IMR-90 (cell line): ENCODE measurements around the gene RRAGC. TPM values are rescaled to one million over a fixed set of nuclear protein-coding genes. Genes with fewer than 3 reads are reported as not detected.
A peak's percentile ranks its signal among the peaks of the same experiment; 100 is the strongest.

Experiments
- ATAC-seq: fragments of 200-7000 bp; cut with Tn5 transposase; 2 replicates; pipeline ENCODE4 v1.9.1; 2020; ENCODE audit warnings: low read depth, mild to moderate bottlenecking, moderate library complexity
- BruUV-seq: library from RNA; stranded (reverse); fragments of 400-500 nt; replicated peaks from 2 replicates; lab custom pipeline; 2021; lab: Mats Ljungman, UMichigan
- CTCF ChIA-PET: fragments of 300-600 bp; formaldehyde crosslinking; extraction: SDS; loops from one replicate; lab custom pipeline; 2021; ENCODE audit warnings: antibody characterized with exemption; lab: Yijun Ruan, JAX
- POLR2A ChIA-PET: fragments of 300-600 bp; sonication (Branson Sonifier 250); formaldehyde crosslinking; loops from one replicate; lab custom pipeline; 2022; ENCODE audit warnings: antibody characterized with exemption; ENCODE audit not compliant: unreplicated experiment; lab: Charles Lee
- DNase-seq: peaks from one replicate; pipeline ENCODE4 v3.0.0; 2013
- H2AFZ ChIP-seq: replicated peaks from 2 replicates; pipeline ENCODE3; 2013; ENCODE audit warnings: low read length, mild to moderate bottlenecking; ENCODE audit not compliant: poor library complexity
- H2AK5ac ChIP-seq: 2 replicates; pipeline ENCODE4 v1.6.1; 2013; ENCODE audit warnings: low read depth, low read length, inconsistent platforms
- H2AK9ac ChIP-seq: replicated peaks from 2 replicates; pipeline ENCODE3; 2013; ENCODE audit warnings: mild to moderate bottlenecking, low read depth, low read length, moderate library complexity; ENCODE audit not compliant: poor library complexity
- H2BK120ac ChIP-seq: 2 replicates; pipeline ENCODE4 v1.6.1; 2013; ENCODE audit warnings: low read depth, low read length, inconsistent platforms
- H2BK15ac ChIP-seq: 3 replicates; pipeline ENCODE4 v1.6.1; 2013; ENCODE audit warnings: low read depth, low read length, inconsistent platforms
- H2BK20ac ChIP-seq: 2 replicates; pipeline ENCODE4 v1.6.1; 2013; ENCODE audit warnings: low read depth, mild to moderate bottlenecking, inconsistent platforms, low read length, moderate library complexity
- H2BK5ac ChIP-seq: 2 replicates; pipeline ENCODE4 v1.6.1; 2013; ENCODE audit warnings: mild to moderate bottlenecking, low read depth, low read length, inconsistent platforms; ENCODE audit not compliant: poor library complexity, severe bottlenecking
- H3K14ac ChIP-seq: replicated peaks from 2 replicates; pipeline ENCODE4 v1.6.1; 2013; ENCODE audit warnings: low read depth, low read length, inconsistent platforms
- H3K18ac ChIP-seq: 2 replicates; pipeline ENCODE4 v1.6.1; 2013; ENCODE audit warnings: low read depth, low read length, control low read depth
- H3K23ac ChIP-seq: 2 replicates; pipeline ENCODE4 v1.6.1; 2013; ENCODE audit warnings: low read depth, low read length, inconsistent platforms
- H3K27ac ChIP-seq: 2 replicates; pipeline ENCODE4 v1.5.1; 2013; ENCODE audit warnings: mild to moderate bottlenecking, control low read depth, low read length; ENCODE audit not compliant: insufficient read depth
- H3K27me3 ChIP-seq: 2 replicates; pipeline ENCODE4 v1.6.1; 2013; ENCODE audit warnings: low read length; ENCODE audit not compliant: control insufficient read depth, insufficient read depth
- H3K36me3 ChIP-seq: 2 replicates; pipeline ENCODE4 v1.6.1; 2013; ENCODE audit warnings: low read length, mixed read lengths; ENCODE audit not compliant: control insufficient read depth, insufficient read depth
- H3K4ac ChIP-seq: 2 replicates; pipeline ENCODE4 v1.6.1; 2013; ENCODE audit warnings: low read depth, low read length, inconsistent platforms
- H3K4me1 ChIP-seq: 2 replicates; pipeline ENCODE4 v1.6.1; 2013; ENCODE audit warnings: low read length, mixed read lengths; ENCODE audit not compliant: control insufficient read depth, insufficient read depth
- H3K4me2 ChIP-seq: 2 replicates; pipeline ENCODE4 v1.6.1; 2013; ENCODE audit warnings: low read depth, mild to moderate bottlenecking, control low read depth, low read length, moderate library complexity
- H3K4me3 ChIP-seq: 2 replicates; pipeline ENCODE4 v1.5.1; 2013; ENCODE audit warnings: low read depth, mild to moderate bottlenecking, control low read depth, low read length, moderate library complexity; ENCODE audit not compliant: insufficient read depth
- H3K56ac ChIP-seq: 2 replicates; pipeline ENCODE4 v1.6.1; 2013; ENCODE audit warnings: low read length, inconsistent platforms; ENCODE audit not compliant: insufficient read depth; ENCODE audit errors: extremely low read depth
- H3K79me1 ChIP-seq, 2 experiments: 2 replicates each; pipeline ENCODE4 v1.6.1; 2013; ENCODE audit warnings: low read length in 2 of 2, inconsistent platforms in 1 of 2, low read depth in 1 of 2
- H3K9ac ChIP-seq: 2 replicates; pipeline ENCODE4 v1.6.1; 2013; ENCODE audit warnings: low read depth, low read length, control low read depth
- H3K9me1 ChIP-seq: 2 replicates; pipeline ENCODE4 v1.6.1; 2013; ENCODE audit warnings: low read length, inconsistent platforms; ENCODE audit not compliant: insufficient read depth
- H3K9me3 ChIP-seq: 2 replicates; pipeline ENCODE4 v1.6.1; 2013; ENCODE audit warnings: low read length; ENCODE audit not compliant: control insufficient read depth, insufficient read depth
- H4K20me1 ChIP-seq: 2 replicates; pipeline ENCODE4 v1.6.1; 2013; ENCODE audit warnings: low read length, inconsistent platforms; ENCODE audit not compliant: insufficient read depth
- H4K5ac ChIP-seq: 2 replicates; pipeline ENCODE4 v1.6.1; 2013; ENCODE audit warnings: mild to moderate bottlenecking, low read depth, low read length, control low read depth
- H4K8ac ChIP-seq, 2 experiments: 2 replicates each; pipeline ENCODE4 v1.6.1; 2013; ENCODE audit warnings: low read depth in 2 of 2, low read length in 2 of 2, control low read depth in 1 of 2, inconsistent platforms in 1 of 2
- H4K91ac ChIP-seq: 2 replicates; pipeline ENCODE4 v1.6.1; 2013; ENCODE audit warnings: low read depth, low read length, inconsistent platforms; ENCODE audit not compliant: insufficient read depth
- BHLHE40 ChIP-seq: fragments of 150-350 bp; IDR thresholded peaks from 2 replicates; pipeline ENCODE4 v1.6.1; 2016; ENCODE audit warnings: mild to moderate bottlenecking, low read depth, low read length
- CEBPB ChIP-seq: IDR thresholded peaks from 2 replicates; pipeline ENCODE4 v1.6.1; 2012; ENCODE audit warnings: low read depth, low read length, improper control_type of control experiment
- CHD1 ChIP-seq: IDR thresholded peaks from 2 replicates; pipeline ENCODE4 v1.6.1; 2012; ENCODE audit warnings: low read depth, low read length, improper control_type of control experiment
- NFE2L2 ChIP-seq: fragments of 150-350 bp; IDR thresholded peaks from 2 replicates; pipeline ENCODE4 v1.6.1; 2016; ENCODE audit warnings: low read depth, mild to moderate bottlenecking, low read length
- POLR2A ChIP-seq: IDR thresholded peaks from 2 replicates; pipeline ENCODE4 v1.6.1; 2012; ENCODE audit warnings: mild to moderate bottlenecking, low read depth, low read length
- RAD21 ChIP-seq: IDR thresholded peaks from 2 replicates; pipeline ENCODE4 v1.6.1; 2012; ENCODE audit warnings: low read length, improper control_type of control experiment
- SMC3 ChIP-seq: fragments of 150-350 bp; IDR thresholded peaks from 2 replicates; pipeline ENCODE4 v1.6.1; 2016; ENCODE audit warnings: low read depth, mild to moderate bottlenecking, antibody characterized with exemption, low read length, moderate library complexity
- WGBS, 2 experiments: methylation state at CpG; one replicate each; pipeline versions ENCODE4 v1.1.5 to v1.1.7; 2013; ENCODE audit warnings: missing lambda C conversion rate in 2 of 2; ENCODE audit not compliant: insufficient read length in 1 of 2; ENCODE audit errors: extremely low coverage in 2 of 2; 5-methylcytosine and 5-hydroxymethylcytosine counted together
- dilution Hi-C: fragments of 300-500 bp; cut with HindIII; formaldehyde crosslinking; loops from one replicate; pipeline ENCODE4 v1.14.3; 2018; ENCODE audit warnings: low sequenced_read_pairs; ENCODE audit not compliant: unreplicated experiment
- in situ Hi-C: fragments of 300-500 bp; cut with MboI; formaldehyde crosslinking; loops from 3 replicates; pipeline ENCODE4 v1.14.3; 2019; ENCODE audit warnings: low sequenced_read_pairs, inconsistent platforms, mixed read lengths
- intact Hi-C: fragments of 100-400 bp; cut with micrococcal nuclease; formaldehyde crosslinking; loops from 2 replicates; pipeline ENCODE4 v1.10.0; 2022
- polyA plus RNA-seq, 3 experiments: library from polyadenylated mRNA; depleted of rRNA; stranded (reverse); fragments of >200 nt; gene quantifications; 2 replicates each; pipeline ENCODE4 v1.2.3, GENCODE V29; 2012; ENCODE audit warnings: low replicate concordance in 1 of 3
- total RNA-seq: library from RNA; depleted of rRNA; stranded (reverse); fragments of >200 nt; gene quantifications from 2 replicates; pipeline ENCODE4 v1.2.3, GENCODE V29; 2012
- TF ChIP-seq, protein P1 (sequence below): conservative IDR thresholded peaks from 2 replicates; pipeline ENCODE4 v1.5.1; 2012; ENCODE audit warnings: mild to moderate bottlenecking, low read depth, low read length, improper control_type of control experiment
- TF ChIP-seq, protein P2 (sequence below): fragments of 150-350 bp; IDR thresholded peaks from 2 replicates; pipeline ENCODE4 v1.6.1; 2017; ENCODE audit warnings: mild to moderate bottlenecking, antibody characterized with exemption, low read length, low read depth

The RRAGC gene
- total and polyA plus RNA-seq, 2 of the 4 experiments (the other 2 are of a cell fraction), result 7.2 to 12.2 TPM

DNA sequence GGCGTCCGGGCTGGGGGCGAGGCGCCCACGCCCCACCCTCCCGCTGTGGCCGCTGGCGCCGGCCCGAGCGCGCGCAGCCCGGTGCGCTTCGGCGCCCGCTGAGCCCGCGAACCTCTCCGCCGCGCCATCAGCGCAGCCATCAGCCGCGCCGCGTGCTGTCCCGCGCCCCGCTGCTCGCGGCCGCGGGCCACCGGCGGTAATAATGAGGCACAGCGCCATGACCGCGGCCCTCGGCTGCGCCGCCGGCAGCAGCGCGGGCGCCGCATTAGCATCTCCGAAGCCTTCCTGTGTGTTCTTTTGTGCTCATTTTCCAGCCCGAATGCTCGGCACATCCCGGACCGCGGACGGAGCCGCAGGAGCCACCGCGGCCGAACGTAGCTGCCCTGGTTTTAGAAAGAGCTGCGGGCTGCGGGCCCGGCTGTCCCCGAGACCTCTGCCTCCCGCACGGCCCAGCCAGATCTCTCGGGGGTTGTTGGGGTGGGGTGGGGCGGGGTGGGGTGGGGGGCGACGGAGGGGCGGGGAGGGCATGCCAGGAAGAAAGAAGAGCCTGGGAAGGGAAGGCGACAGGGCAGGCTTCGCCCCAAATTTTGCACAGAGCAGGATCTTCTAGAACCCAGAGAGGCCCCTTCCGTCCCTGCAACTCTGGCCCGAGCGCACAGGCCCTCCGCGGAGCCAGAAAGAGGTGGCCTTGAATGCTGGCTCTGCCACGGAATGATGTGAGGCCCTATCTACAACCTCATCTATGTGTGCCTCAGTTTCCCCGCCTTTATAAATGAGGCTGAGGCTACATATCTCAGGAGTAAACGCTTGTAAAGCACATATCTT, 55.3 kb downstream of the RRAGC start:
- CTCF ChIA-PET, result no interaction called here
- in situ Hi-C loops, result loop anchor here (25.0 kb wide), 1 partner anchor 1192 kb away; no protein-coding TSS in a partner anchor
- peaks cover 25% of the 10 kb centered on the region for H3K27me3 ChIP-seq

More for the DNA sequence above, 55.3 kb downstream of the RRAGC start:
- H3K56ac ChIP-seq, result no peak overlapping the region
- no peak overlapping the region for H3K27ac ChIP-seq
- intact Hi-C loops (no loop called here), dilution Hi-C loops (no loop called here)
- no peak overlapping the region for H4K91ac ChIP-seq
- H3K9me3 ChIP-seq, result no peaks in the 10 kb centered on the region
- DNase-seq (no peak), ATAC-seq (peak; percentile 63)
- H4K20me1 ChIP-seq, result no peaks in the 10 kb centered on the region
- H4K8ac ChIP-seq, result no peak overlapping the region
- H3K36me3 ChIP-seq, result no peaks in the 10 kb centered on the region
- peak overlapping the region; percentile 36 for H3K4me3 ChIP-seq
- H3K18ac ChIP-seq, result no peak overlapping the region
- peak overlapping the region; percentile 78 for H2AFZ ChIP-seq
- H2BK5ac ChIP-seq, result no peak overlapping the region
- H2BK20ac ChIP-seq, result no peak overlapping the region
- no peak overlapping the region for H2BK15ac ChIP-seq
- peak overlapping the region; percentile 66 for H3K4me2 ChIP-seq
- H2BK120ac ChIP-seq, result no peak overlapping the region
- H3K4me1 ChIP-seq, result no peaks in the 10 kb centered on the region
- no peaks in the 10 kb centered on the region for H3K79me1 ChIP-seq
- H3K14ac ChIP-seq, result no peak overlapping the region
- POLR2A ChIA-PET, result no interaction called here
- TF ChIP-seq NFE2L2 (no peak), CEBPB (no peak), POLR2A (no peak), RAD21 (no peak), BHLHE40 (no peak), SMC3 (no peak), CHD1 (no peak)
- TF ChIP-seq, protein P1, sequence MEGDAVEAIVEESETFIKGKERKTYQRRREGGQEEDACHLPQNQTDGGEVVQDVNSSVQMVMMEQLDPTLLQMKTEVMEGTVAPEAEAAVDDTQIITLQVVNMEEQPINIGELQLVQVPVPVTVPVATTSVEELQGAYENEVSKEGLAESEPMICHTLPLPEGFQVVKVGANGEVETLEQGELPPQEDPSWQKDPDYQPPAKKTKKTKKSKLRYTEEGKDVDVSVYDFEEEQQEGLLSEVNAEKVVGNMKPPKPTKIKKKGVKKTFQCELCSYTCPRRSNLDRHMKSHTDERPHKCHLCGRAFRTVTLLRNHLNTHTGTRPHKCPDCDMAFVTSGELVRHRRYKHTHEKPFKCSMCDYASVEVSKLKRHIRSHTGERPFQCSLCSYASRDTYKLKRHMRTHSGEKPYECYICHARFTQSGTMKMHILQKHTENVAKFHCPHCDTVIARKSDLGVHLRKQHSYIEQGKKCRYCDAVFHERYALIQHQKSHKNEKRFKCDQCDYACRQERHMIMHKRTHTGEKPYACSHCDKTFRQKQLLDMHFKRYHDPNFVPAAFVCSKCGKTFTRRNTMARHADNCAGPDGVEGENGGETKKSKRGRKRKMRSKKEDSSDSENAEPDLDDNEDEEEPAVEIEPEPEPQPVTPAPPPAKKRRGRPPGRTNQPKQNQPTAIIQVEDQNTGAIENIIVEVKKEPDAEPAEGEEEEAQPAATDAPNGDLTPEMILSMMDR, result no peak
- TF ChIP-seq, protein P2, sequence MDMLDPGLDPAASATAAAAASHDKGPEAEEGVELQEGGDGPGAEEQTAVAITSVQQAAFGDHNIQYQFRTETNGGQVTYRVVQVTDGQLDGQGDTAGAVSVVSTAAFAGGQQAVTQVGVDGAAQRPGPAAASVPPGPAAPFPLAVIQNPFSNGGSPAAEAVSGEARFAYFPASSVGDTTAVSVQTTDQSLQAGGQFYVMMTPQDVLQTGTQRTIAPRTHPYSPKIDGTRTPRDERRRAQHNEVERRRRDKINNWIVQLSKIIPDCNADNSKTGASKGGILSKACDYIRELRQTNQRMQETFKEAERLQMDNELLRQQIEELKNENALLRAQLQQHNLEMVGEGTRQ, result no peak
- no peak overlapping the region for H2AK9ac ChIP-seq
- WGBS, 2 experiments, result 12% methylated on average over 21 of the region's 81 CpGs; no CpG with 5 or more reads in 1 of the 2 experiments
- no peak overlapping the region for H3K9ac ChIP-seq
- no peaks in the 10 kb centered on the region for H3K9me1 ChIP-seq
- H2AK5ac ChIP-seq, result no peak overlapping the region
- H4K5ac ChIP-seq, result no peak overlapping the region
- H3K4ac ChIP-seq, result no peak overlapping the region
- H3K23ac ChIP-seq, result no peak overlapping the region
- BruUV-seq, result no TSS peak
